HPDE6-E6E7 (cell line): ENCODE results near the gene KCNG4.
"Not testable (repeated sequence)": the region's sequence is repeated elsewhere in the genome, so short reads cannot be mapped to it uniquely, and the experiment has no call there.

Source experiments
- DNase-seq: peaks from one replicate; pipeline ENCODE4 v3.0.0; 2011; ENCODE audit warnings: missing footprints; ENCODE audit errors: extremely low spot score

KCNG4 gene

DNA sequence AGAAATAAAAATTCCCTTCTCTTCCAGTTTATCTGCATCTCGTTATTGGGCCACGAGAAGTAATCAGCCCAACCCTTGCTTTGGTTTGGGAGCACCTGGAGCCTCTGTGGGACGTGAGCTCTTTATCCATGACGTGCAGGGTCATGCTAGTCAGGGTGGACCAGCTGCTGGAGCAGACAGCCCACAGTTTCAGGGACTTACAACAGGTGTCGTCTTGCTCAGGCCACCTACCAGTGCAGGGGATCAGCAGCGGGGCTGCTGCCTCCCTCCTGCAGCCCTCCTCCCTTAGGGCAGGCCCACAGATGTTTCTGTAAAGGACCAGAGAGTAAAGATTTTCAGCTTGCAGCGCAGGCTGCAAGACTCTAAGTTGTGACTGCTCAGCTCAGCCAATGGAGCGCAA lies 31.9 kb downstream of the KCNG4 start:
- DNase-seq, result no peak

DNA sequence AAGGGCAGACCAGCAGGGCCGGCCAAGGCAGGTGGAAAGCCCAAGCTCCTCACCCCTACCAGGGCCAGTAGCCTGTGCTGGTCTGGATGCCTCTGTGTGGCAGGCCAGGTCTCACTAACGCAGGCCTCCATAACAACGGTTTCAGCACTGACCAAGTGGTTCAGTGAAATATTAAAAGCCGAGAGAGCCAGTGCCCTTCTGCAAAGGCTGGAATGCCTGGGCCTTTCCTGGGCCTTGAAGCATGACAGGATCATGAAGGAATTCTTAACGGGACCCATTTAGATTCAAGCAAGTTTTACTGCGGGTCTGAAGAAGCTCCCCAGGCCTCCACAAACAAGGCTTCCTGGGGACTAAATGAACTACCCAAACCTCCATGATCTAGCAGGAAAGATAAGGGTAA lies 32.6 kb downstream of the KCNG4 start:
- DNase-seq, result no peak

DNA sequence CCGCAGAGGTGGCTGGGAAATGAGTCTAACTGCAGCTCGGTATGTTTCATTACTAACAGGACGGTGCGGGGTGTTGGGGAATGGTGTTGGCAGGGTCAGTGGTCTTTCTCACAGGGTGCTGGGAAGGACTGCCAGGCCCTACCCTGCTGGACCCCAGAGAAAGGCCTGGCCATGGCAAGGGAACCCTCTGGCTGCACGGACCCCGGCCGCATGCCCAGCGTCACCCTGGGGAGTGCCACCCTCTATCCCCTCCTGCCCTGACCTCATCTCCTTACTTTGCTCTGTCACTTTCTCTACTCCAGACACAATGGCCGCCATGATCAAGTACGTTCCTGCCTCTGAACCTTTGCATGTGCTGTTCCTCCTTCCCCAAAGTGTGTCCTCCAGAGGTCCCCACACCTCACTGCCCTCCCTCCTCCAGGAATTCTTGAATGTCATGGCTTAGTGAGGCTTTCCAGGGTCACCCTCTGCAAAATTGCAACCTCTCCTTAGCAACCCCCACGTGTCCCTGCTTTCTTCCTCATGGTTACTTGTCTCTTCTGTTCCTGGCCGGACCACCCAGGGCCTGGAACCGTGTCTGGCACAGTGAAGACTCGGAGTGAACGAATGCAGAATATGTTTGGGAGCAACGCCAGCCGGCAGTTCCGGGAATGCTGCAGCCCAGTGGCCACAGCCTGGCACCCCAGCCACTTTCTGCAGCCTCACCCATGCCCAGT lies 33.7 kb downstream of the KCNG4 start:
- DNase-seq, result no peak

DNA sequence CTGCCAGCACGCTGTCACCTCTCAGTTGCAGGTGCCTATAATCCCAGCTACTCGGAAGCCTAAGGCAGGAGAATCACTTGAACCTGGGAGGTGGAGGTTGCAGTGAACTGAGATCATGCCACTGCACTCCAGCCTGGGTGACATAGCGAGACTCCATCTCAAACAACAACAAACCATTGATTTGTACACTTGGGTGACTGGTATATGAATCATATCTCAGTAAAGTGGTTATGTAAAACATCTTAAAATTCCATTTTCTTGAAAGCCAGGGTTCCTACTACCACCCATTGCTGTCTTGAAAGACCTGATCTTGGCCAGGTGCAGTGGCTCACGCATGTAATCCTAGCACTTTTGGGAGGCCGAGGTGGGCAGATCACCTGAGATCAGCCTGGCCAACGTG lies 34.7 kb downstream of the KCNG4 start:
- DNase-seq, result not testable (repeated sequence)

DNA sequence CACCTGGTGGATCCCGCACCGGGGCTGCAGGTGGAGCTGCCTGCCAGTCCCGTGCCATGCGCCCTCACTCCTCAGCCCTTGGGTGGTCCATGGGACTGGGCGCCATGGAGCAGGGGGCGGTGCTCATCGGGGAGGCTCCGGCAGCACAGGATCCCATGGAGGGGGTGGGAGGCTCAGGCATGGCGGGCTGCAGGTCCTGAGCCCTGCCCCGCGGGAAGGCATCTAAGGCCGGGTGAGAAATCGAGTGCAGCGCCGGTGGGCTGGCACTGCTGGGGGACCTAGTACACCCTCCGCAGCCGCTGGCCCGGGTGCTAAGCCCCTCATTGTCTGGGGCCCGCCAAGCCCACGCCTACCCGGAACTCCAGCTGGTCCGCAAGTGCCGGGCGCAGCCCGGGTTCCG lies 35.3 kb downstream of the KCNG4 start:
- not testable (repeated sequence) for DNase-seq

DNA sequence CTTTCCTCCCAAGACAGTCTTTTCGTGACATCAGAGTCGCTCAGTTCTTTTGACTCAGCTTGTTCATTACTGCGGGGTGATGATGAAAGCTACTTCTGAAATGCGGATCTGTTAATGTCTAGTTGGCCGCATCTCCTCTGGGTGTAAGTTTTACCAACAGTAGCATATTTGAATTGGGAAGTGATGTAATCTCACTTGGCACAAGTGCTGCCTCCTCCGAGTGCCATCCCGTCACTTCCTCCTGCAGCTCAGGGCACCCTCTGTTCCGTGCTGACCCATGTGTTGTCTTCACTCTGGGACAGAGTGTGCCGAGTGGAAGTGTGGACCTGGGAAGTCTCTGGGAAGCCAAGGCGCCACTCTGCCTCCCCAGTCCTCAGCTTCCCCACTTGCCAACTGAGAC lies 40.0 kb downstream of the KCNG4 start:
- DNase-seq, result no peak

DNA sequence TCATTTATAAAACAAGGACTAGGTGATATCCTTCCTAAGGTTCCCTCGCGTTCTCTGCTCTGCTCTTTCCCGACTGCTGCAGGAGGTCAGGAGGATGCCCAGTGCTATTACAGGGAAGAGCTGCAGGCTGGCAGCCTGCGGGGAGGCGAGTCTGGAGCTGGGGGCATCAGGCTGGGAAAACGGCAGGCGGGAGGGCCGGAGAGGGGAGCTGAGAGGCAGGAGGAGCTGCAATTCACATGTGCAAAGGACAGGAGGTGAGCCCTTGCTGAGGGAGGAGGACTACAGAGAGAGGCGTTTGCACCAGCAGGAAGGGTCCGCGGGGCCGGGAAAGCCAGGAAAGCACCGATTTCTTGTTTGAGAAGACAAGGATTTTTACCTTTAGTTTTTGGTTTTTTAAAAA lies 40.7 kb downstream of the KCNG4 start:
- no peak for DNase-seq

DNA sequence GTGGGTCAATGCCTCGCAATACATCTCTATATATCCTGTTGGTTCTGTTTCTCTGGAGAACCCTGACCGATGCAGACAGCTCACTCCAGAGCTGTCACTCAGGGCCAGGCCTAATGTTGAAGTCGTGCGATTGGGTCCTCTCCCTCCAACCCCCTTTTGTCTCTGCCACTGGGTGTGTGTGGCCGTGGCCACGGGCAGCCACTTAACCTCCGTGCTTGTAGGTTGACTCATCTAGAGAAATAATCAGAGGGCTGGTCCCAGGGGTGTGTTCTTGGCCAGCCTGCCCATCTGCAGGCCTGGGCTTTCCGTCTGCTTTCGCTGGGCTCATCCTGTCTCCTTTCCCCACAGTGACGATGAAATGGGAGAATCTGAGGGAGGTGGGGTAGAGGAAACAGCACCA lies 41.4 kb downstream of the KCNG4 start:
- DNase-seq, result peak; percentile 64

DNA sequence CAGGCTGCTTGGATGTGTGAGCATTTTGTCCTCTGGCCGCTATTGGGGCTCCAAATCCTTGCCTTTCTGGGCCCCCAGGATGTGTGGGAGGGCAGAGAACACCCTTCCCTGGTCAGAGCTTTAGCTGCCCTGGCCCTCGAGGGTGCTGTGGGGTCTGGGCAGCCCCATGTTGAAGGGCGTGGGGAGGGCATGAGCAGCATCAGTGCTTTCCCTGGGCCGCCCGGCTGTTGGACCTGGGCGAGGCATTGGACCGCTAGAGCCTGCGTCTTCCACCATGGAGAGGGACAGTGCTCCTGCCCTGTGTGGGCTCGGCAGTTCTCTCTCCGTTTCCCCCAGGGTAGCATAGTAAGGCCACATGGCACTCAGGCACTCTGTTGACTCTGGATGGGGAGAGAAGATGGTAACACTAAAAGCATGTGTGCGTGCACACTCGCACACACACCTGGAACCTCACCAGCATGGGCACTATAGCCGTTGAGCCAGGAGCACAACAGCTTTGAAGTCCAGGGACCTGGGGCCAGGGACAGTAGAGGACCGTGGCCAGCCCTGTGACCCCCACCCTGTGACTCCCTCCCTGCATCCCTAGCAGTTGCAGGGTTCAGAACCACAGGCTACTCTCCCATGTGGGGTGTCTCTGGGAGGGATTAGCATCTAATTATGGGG lies 42.2 kb downstream of the KCNG4 start:
- DNase-seq, result no peak

DNA sequence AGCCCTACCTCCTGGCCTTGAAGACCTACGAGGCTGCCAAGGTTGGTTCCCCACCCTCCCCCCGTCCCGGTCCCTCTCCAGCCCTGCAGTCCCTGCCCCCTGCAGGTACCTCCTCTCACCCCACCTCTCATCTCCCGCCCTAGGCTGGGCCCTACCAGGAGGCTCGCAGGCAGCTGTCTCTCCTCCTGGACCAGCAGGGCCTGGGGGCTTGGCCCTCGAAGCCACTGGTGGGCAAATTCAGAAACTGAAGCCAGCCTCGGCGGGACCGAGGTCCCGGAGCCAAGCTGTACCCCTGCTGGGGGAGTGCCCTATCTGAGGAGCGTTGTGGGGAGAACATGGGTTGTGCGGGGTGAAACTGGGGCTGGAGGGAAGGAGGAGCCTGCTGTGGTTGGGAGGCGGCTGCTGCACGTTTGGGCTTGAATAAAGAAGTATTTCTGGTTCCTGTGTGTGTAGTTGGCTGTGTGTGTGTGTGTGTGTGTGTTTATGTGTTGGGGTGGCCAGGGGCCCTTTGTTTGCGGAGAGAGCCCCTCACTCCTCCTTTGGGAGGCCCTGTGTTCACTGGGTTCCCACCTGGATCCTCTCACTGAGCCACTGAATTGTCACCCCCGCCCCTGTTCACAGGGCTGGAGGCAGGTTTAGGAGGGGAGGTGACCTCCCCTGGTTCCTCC lies 43.0 kb downstream of the KCNG4 start:
- DNase-seq, result peak; percentile 92

DNA sequence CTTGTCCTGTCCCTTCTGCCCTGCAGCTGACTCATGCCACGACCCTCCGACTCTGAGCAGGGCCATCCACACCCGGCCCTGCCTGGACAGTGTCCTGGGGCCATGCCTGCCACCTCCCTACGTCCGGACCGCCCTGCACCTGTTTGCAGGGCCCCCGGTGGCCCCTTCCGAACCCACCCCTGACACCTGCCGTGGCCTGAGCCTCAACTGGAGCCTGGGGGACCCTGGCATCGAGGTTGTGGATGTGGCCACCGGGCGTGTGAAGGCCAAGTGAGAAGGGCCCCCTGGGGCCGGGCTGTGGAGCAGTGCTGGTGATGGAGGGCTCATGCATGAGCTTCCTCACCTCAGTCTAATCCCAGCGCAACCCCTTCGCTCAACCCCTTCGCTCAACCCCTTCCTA lies 43.7 kb downstream of the KCNG4 start:
- no peak for DNase-seq

DNA sequence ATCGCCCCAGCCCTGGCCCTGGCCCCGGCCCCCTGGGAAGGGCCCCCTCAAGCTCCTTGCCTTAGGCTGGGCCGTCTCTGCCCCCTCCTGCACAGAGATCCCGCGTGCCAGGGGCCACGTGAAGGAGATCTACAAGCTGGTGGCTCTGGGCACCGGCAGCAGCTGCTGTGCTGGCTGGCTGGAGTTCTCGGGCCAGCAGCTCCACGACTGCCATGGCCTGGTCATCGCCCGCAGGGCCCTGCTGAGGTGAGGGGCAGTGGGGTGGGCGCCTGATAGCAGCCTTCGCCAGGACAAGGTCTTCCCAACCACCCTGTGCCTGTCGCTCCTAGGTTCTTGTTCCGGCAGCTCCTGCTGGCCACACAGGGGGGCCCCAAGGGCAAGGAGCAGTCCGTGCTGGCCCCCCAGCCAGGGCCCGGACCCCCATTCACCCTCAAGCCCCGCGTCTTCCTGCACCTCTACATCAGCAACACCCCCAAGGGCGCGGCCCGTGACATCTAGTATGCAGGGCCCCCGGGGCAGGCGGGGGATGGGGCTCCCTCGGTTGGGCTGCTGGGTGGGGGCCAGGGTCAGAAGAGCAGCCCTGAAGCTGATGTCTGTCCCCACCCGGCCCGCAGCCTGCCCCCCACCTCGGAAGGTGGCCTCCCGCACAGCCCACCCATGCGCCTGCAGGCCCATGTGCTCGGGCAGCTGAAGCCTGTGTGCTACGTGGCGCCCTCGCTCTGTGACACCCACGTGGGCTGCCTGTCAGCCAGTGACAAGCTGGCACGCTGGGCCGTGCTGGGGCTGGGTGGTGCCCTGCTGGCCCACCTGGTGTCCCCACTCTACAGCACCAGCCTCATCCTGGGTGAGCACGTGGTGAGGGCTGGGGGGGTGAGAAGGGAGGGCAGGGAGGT lies 44.4 kb downstream of the KCNG4 start:
- no peak for DNase-seq

DNA sequence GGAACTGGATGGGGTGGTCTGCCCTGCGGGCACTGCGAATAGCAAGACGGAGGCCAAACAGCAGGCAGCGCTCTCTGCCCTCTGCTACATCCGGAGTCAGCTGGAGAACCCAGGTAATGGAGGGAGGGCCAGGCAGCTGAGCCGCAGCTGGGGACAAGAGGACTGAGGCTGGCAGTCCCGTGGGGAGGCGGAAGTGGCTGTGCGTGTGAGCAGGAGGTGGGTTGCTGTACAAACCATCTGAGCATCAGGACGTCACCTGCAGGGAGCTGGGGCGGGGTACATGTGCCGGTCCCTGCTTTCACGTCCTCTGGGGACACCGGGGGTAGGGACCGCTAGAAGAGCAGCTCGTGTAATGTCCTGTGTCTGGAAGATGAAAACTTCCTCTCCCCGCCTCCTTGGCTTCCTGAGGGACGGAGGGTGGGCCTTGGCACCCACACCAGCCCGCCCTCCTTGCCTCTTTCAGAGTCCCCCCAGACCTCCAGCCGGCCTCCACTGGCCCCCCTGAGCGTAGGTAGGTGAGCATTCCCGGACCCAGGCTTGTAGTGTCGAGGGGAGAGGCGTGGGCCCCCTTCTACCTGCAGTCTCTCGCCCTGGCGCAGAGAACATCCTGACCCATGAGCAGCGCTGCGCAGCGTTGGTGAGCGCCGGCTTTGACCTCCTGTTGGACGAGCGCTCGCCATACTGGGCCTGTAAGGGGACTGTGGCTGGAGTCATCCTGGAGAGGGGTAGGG lies 45.2 kb downstream of the KCNG4 start:
- no peak for DNase-seq

DNA sequence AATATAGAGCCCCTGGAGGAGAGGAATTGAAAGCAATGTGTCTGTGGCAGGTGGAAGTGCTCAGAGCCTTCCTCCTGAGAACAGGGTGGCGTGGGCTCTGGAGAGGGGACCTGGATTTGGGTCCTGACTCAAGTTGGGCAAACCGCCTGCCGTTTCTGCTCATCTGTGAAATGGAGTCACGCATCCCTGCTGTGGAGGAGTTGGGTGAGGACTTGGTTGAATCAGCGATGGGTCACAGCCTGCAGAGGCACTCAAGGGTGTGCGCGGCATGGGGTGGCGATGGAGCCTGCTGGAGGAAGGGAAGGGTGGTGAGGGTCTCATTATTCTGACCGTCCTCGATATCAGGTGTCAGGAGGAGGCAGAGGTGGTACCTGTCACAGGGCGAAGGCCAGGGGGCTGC lies 45.8 kb downstream of the KCNG4 start:
- DNase-seq, result no peak

DNA sequence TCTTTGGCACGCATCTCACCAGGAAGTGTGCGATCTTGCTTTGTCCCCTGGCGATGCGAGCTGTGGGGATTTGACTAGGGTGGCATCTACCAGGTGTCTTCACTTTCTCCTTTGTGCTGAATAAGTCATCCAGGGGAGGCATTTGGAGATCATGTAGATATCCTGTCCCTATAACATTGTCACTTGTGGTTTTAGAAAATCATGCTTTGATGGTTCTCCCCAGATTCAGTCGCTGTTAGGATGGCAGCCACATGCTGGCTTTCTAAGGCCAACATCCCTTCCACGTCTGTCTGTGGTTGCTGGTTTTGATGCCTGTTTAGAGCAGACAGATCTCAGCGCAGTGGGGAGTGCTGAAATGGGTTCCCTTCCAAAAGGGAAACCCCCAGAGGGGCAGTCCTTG lies 46.3 kb downstream of the KCNG4 start:
- no peak for DNase-seq

DNA sequence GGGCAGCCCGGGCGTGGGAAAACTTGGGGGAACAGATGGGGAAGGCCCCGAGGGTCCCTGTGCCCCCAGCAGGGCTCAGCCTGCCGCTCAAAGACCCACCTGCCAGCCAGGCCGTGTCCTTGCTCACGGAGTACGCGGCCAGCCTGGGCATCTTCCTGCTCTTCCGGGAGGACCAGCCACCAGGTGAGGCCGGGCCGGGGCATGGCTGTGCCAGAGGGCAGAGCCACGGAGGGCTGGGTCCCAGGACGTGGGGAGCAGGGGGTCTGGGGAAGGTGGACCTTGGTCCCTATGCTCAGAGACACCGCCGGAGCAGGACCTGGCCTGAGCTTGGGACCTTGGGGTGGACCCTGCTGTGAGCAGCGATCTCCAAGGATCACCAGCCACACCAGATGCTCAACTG lies 48.3 kb downstream of the KCNG4 start:
- no peak for DNase-seq

DNA sequence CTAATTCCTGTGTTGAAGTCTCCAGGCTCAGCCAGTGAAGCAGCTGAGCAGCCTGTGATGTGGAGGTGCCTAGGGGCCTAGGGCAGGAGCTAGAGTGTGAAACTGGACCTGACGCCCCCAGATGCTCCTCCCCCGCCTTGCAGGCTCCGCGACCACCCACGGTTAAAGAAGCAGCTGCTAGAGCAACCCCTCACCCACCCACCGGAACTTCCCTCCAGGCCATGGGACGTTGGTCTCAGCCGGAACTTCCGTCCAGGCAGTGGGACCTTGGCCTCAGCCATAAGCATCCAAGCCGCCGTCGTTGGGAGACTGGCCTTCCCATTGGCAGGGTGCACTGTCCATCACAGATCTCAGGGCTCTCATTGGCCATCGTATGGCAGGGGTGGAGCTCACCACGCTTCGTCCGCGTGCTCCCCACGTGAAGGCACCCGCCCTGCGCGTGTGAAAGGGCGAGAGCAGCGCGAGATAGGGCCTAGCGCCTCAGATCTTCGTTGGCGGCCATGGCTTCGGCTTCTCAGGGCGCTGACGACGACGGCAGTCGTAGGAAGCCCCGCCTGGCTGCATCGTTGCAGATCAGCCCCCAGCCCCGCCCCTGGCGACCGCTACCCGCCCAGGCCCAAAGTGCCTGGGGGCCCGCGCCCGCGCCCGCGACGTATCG lies 49.0 kb downstream of the KCNG4 start, which contains the start of gene ADAD2:
ADAD2 (plus strand) TSS at position 427 of the 658 bp plus-strand sequence; CDS start at position 501, 74 bp downstream.
- no peak for DNase-seq

DNA sequence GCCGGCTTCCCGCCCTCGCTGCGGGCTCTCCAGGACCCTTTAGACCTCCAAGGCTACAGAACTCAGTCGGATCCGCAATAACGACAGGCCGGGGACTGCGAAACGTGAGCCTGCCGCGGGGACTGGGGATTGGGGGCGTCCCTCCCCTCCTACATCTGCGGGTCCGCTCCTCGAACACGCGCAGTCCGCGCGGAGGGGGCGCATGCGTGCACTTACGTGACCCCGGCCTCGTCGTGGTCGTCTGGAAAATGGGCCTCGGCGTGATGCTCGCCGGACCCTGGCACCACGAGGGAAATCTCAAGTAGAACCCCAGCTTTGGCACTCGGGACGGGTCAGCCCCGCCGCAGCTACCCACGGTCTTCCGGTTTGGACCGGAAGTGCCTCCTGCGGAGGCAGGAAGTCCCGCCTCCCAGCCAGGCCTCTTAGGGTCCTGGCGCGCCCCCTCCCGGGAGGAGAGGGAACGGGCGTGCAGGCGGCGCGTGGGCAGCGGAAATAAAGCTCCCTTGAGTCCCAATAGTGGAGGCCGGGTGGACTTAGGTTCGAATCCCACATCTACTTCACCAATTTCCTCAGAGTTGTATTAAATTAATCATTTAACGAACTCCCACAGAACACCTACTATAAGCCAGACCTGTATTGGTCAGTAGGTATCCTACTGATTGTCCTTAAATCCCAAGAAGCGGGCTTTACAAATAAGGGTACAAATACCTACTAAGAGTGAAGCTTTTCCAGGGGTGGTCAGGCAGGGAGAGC lies 53.0 kb downstream of the KCNG4 start, which contains the start of gene TAF1C:
TAF1C (minus strand) TSS at position 373 of the 753 bp plus-strand sequence. CDS start 2,069 bp downstream, outside the sequence.
- DNase-seq, result peak; percentile 96

DNA sequence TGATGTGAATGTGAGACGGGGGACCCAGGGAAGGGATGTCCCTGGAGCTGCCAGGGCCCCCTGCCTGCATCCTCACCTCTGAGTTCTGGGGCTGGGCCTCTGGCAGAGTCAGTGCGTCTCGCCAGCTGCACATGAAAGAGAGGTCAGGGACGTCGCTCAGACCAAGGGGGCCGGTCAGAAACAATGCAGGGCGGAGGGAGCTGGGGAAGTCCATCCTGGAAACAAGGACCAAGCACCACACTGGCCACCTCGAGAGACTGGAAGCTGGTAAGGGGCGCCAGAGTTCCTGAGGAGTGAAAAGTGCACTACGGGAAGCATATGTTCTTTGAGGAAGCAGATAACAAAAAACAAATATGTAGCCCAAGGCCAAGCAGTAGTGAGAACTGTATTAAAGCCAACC lies 55.0 kb downstream of the KCNG4 start:
- DNase-seq, result no peak
